HepG2 (cell line): Measurements from ENCODE around the gene C20orf204. TPM values are rescaled to one million over a fixed set of nuclear protein-coding genes. Genes with fewer than 3 reads are reported as not detected.
A peak's percentile ranks its signal among the peaks of the same experiment; 100 is the strongest.

ENCODE experiments used
- ATF4 ChIP-seq, 2 experiments: fragments of 450-650 bp in 1 of 2; sonication (generic) in 1 of 2; formaldehyde crosslinking; IDR thresholded peaks; 2 replicates each; pipeline versions ENCODE4 v1.5.0 to v1.8.0; 2020 to 2022; ENCODE audit warnings: mild to moderate bottlenecking in 1 of 2, missing genetic modification reagents in 1 of 2
- BCLAF1 ChIP-seq: fragments of 450-650 bp; IDR thresholded peaks from 2 replicates; pipeline ENCODE4 v1.6.1; 2017; ENCODE audit warnings: mild to moderate bottlenecking
- GPN1 ChIP-seq: sonication (generic); formaldehyde crosslinking; IDR thresholded peaks from 2 replicates; pipeline ENCODE4 v1.5.1; 2020; ENCODE audit warnings: missing genetic modification reagents, borderline replicate concordance
- GTF3A ChIP-seq: sonication (generic); formaldehyde crosslinking; conservative IDR thresholded peaks from 2 replicates; pipeline ENCODE4 v1.4.0; 2020; ENCODE audit warnings: mild to moderate bottlenecking, missing genetic modification reagents
- JDP2 ChIP-seq: sonication (generic); formaldehyde crosslinking; IDR thresholded peaks from 2 replicates; pipeline ENCODE4 v1.8.1; 2022; ENCODE audit warnings: missing genetic modification reagents, borderline replicate concordance
- MED13 ChIP-seq: sonication (generic); formaldehyde crosslinking; IDR thresholded peaks from 2 replicates; pipeline ENCODE4 v1.5.0; 2020; ENCODE audit warnings: missing genetic modification reagents
- NBN ChIP-seq: fragments of 450-650 bp; conservative IDR thresholded peaks from 2 replicates; pipeline ENCODE4 v1.6.1; 2017
- PCBP2 ChIP-seq: fragments of 200-400 bp; formaldehyde crosslinking; optimal IDR thresholded peaks from 2 replicates; pipeline ENCODE3; 2018; ENCODE audit warnings: low read length, low read depth; ENCODE audit not compliant: poor library complexity, severe bottlenecking
- PHB2 ChIP-seq: fragments of 450-650 bp; IDR thresholded peaks from 2 replicates; pipeline ENCODE4 v1.6.1; 2018; ENCODE audit not compliant: partially characterized antibody
- RXRB ChIP-seq: IDR thresholded peaks from 2 replicates; pipeline ENCODE4 v1.6.1; 2016; ENCODE audit warnings: borderline replicate concordance, missing genetic modification reagents, missing compliant biosample characterization
- SMC3 ChIP-seq: IDR thresholded peaks from 2 replicates; pipeline ENCODE4 v1.6.1; 2011; ENCODE audit warnings: low read length, improper control_type of control experiment
- STAT6 ChIP-seq: sonication (generic); formaldehyde crosslinking; IDR thresholded peaks from 2 replicates; pipeline ENCODE4 v1.4.0; 2020; ENCODE audit warnings: missing genetic modification reagents, mild to moderate bottlenecking, borderline replicate concordance
- ZNF260 ChIP-seq: sonication (generic); formaldehyde crosslinking; IDR thresholded peaks from 2 replicates; pipeline ENCODE4 v1.4.0; 2020; ENCODE audit warnings: missing genetic modification reagents, low read depth, mild to moderate bottlenecking, borderline replicate concordance
- ZNF30 ChIP-seq: sonication (generic); formaldehyde crosslinking; IDR thresholded peaks from 2 replicates; pipeline ENCODE4 v1.5.0; 2020; ENCODE audit warnings: mild to moderate bottlenecking, missing genetic modification reagents
- ZNF563 ChIP-seq: sonication (generic); formaldehyde crosslinking; IDR thresholded peaks from 2 replicates; pipeline ENCODE4 v1.8.0; 2022; ENCODE audit warnings: mild to moderate bottlenecking, moderate library complexity, missing genetic modification reagents
- ZNF7 ChIP-seq: IDR thresholded peaks from 2 replicates; pipeline ENCODE4 v1.6.1; 2016; ENCODE audit warnings: missing biosample characterization, missing genetic modification reagents
- ZSCAN31 ChIP-seq: sonication (generic); formaldehyde crosslinking; IDR thresholded peaks from 2 replicates; pipeline ENCODE4 v1.5.0; 2020; ENCODE audit warnings: low read depth, mild to moderate bottlenecking, missing genetic modification reagents
- polyA plus RNA-seq, 8 experiments: library from polyadenylated mRNA; depleted of rRNA in 3 of 8; stranded (reverse) in 7 of 8; unstranded in 1 of 8; fragments of >200 nt; fragmentation: Illumina TruSeq in 4 of 8; extraction: Trizol in 4 of 8; gene quantifications; 2 replicates each; pipeline versions ENCODE4 v1.2.1 to v1.2.3, GENCODE V29; 2011 to 2016; ENCODE audit warnings: low read depth in 4 of 8, missing spikeins in 1 of 8, mixed read lengths in 1 of 8; ENCODE audit not compliant: insufficient read depth in 1 of 8
- total RNA-seq, 5 experiments: library from RNA; depleted of rRNA; stranded (reverse); fragments of >200 nt; fragmentation: Illumina TruSeq; extraction: Trizol; gene quantifications; 2 replicates each; pipeline ENCODE4 v1.2.3, GENCODE V29; 2016; ENCODE audit warnings: low read depth in 1 of 5

The C20orf204 gene
- total and polyA plus RNA-seq, 2 of the 13 experiments (the other 11 are each of a cell fraction or from before 2014, with no cell fraction given), result 22.1 to 80.0 TPM

- TF ChIP-seq MED13 (CRISPR knock-in tag), result no peak
- TF ChIP-seq SMC3, result no peak
- no peak for TF ChIP-seq STAT6 (CRISPR knock-in tag)
- no peak for TF ChIP-seq BCLAF1
- TF ChIP-seq ZNF563 (CRISPR knock-in tag), result no peak
- no peak for TF ChIP-seq PHB2
- no peak for TF ChIP-seq ZNF7 (CRISPR knock-in tag)
- TF ChIP-seq PCBP2, result no peak
- peak; percentile 71; the same call in 1 of the 2 replicates for TF ChIP-seq GPN1 (CRISPR knock-in tag)
- no peak; the same call in 1 of the 2 replicates for TF ChIP-seq RXRB (CRISPR knock-in tag)
- no peak for TF ChIP-seq ATF4 (CRISPR knock-in tag; IDR thresholded peaks at IDR 0.05)
- no peak for TF ChIP-seq ZNF260 (CRISPR knock-in tag)
- TF ChIP-seq GTF3A (CRISPR knock-in tag), result no peak
- TF ChIP-seq NBN, result no peak
- TF ChIP-seq JDP2 (CRISPR knock-in tag), result no peak
- no peak for TF ChIP-seq ZSCAN31 (CRISPR knock-in tag)
- TF ChIP-seq ZNF30 (CRISPR knock-in tag), result no peak
Observed at GRCh38 chr20:64023361-64024140, 12.4 kb upstream of the C20orf204 start (continued).
